OCI-LY7 (cell line): ENCODE results near the gene BICDL1. TPM values are rescaled to one million over a fixed set of nuclear protein-coding genes. Genes with fewer than 3 reads are reported as not detected.

Experiments used
- BruUV-seq: library from RNA; stranded (reverse); fragments of 400-500 nt; replicated peaks from 2 replicates; lab custom pipeline; 2021; lab: Mats Ljungman, UMichigan
- CTCF ChIA-PET: fragments of 300-600 bp; sonication (Branson Sonifier 250); formaldehyde crosslinking; loops from one replicate; lab custom pipeline; 2022; ENCODE audit warnings: antibody characterized with exemption; ENCODE audit not compliant: unreplicated experiment; lab: Charles Lee
- POLR2A ChIA-PET: fragments of 300-600 bp; sonication (Branson Sonifier 250); formaldehyde crosslinking; loops from one replicate; lab custom pipeline; 2022; ENCODE audit warnings: antibody characterized with exemption; lab: Charles Lee
- DNase-seq: peaks from one replicate; pipeline ENCODE4 v3.0.0-alpha.2; 2015; ENCODE audit warnings: low spot score
- H2AFZ ChIP-seq: fragments of 200-600 bp; sonication (generic), shearing (Covaris generic); 2 replicates; pipeline ENCODE4 v1.6.1; 2014; ENCODE audit warnings: mild to moderate bottlenecking, antibody characterized with exemption, low read length, moderate library complexity
- H3K27ac ChIP-seq: fragments of 200-600 bp; sonication (generic); 2 replicates; pipeline ENCODE4 v1.5.1; 2014; ENCODE audit warnings: mixed run types, low read depth, mild to moderate bottlenecking, moderate library complexity, low read length, inconsistent platforms; ENCODE audit not compliant: poor library complexity, severe bottlenecking
- H3K36me3 ChIP-seq: fragments of 200-600 bp; sonication (generic); 2 replicates; pipeline ENCODE4 v1.6.1; 2014; ENCODE audit warnings: mild to moderate bottlenecking, antibody characterized with exemption, low read length, moderate library complexity, mixed read lengths; ENCODE audit not compliant: insufficient read depth
- H3K4me1 ChIP-seq: fragments of 200-600 bp; sonication (generic); 2 replicates; pipeline ENCODE4 v1.5.1; 2014; ENCODE audit warnings: mild to moderate bottlenecking, low read length; ENCODE audit not compliant: insufficient read depth, poor library complexity, severe bottlenecking
- H3K4me2 ChIP-seq: fragments of 200-600 bp; sonication (generic); 2 replicates; pipeline ENCODE4 v1.6.1; 2014; ENCODE audit warnings: mild to moderate bottlenecking, low read length
- H3K4me3 ChIP-seq: fragments of 200-600 bp; sonication (generic); 2 replicates; pipeline ENCODE4 v1.5.1; 2014; ENCODE audit warnings: mild to moderate bottlenecking, low read depth, low read length; ENCODE audit not compliant: poor library complexity, severe bottlenecking
- H3K79me2 ChIP-seq: fragments of 200-600 bp; sonication (generic); 2 replicates; pipeline ENCODE4 v1.6.1; 2016; ENCODE audit warnings: low read depth, mild to moderate bottlenecking, low read length, moderate library complexity, mixed read lengths; ENCODE audit not compliant: insufficient read depth
- H3K9me2 ChIP-seq: fragments of 200-600 bp; sonication (generic); 2 replicates; pipeline ENCODE4 v1.6.1; 2016; ENCODE audit warnings: mild to moderate bottlenecking, low read length, mixed read lengths; ENCODE audit not compliant: insufficient read depth
- H3K9me3 ChIP-seq: fragments of 200-600 bp; sonication (generic); 2 replicates; pipeline ENCODE4 v1.6.1; 2014; ENCODE audit warnings: mild to moderate bottlenecking, mixed run types, low read length, mixed read lengths
- H4K20me1 ChIP-seq: fragments of 200-600 bp; sonication (generic); 2 replicates; pipeline ENCODE4 v1.6.1; 2014; ENCODE audit warnings: mild to moderate bottlenecking, antibody characterized with exemption, low read length, moderate library complexity, mixed read lengths; ENCODE audit not compliant: insufficient read depth
- CTCF ChIP-seq: fragments of 200-600 bp; sonication (generic); conservative IDR thresholded peaks from 2 replicates; pipeline ENCODE4 v1.5.1; 2014; ENCODE audit warnings: mild to moderate bottlenecking, antibody characterized with exemption, low read length, moderate library complexity, mixed read lengths
- EZH2phosphoT487 ChIP-seq: fragments of 200-600 bp; sonication (generic); IDR thresholded peaks from 2 replicates; pipeline ENCODE4 v1.6.1; 2018; ENCODE audit warnings: low read depth, borderline replicate concordance, mild to moderate bottlenecking, mixed run types, antibody characterized with exemption, low read length, moderate library complexity, mixed read lengths
- intact Hi-C: fragments of 100-400 bp; cut with micrococcal nuclease; formaldehyde crosslinking; loops from one replicate; pipeline ENCODE4 v1.10.0; 2022; ENCODE audit not compliant: unreplicated experiment
- total RNA-seq, 2 experiments: library from RNA; depleted of rRNA in 1 of 2; stranded (reverse); fragments of >200 nt in 1 of 2; shearing (Covaris generic) in 1 of 2; gene quantifications; 2 replicates each; pipeline ENCODE4 v1.2.3, GENCODE V29; 2014 to 2022

The BICDL1 gene
- total RNA-seq, 2 experiments from 2014 or later, result 6.5 to 22.6 TPM

GRCh38 chr12:120025640-120026039 lies 36.6 kb downstream of the BICDL1 start:
- H3K4me1 ChIP-seq, result no peaks in the 10 kb centered on the region
- H3K9me2 ChIP-seq, result no peaks in the 10 kb centered on the region
- H3K4me3 ChIP-seq, result no peak overlapping the region
- ChIA-PET CTCF (no interaction called here), POLR2A (interaction anchor here (0.6 to 0.8 kb wide), 2 partner anchors 9 to 43 kb away, joined by 3 read pairs; no protein-coding TSS in a partner anchor)
- H3K79me2 ChIP-seq, result no peaks in the 10 kb centered on the region
- no peak for TF ChIP-seq EZH2phosphoT487
- no peak for TF ChIP-seq CTCF
- H3K36me3 ChIP-seq, result peaks cover 5% of the 10 kb centered on the region; the same call in 1 of the 2 replicates
- H3K4me2 ChIP-seq, result no peak overlapping the region
- no peaks in the 10 kb centered on the region for H3K9me3 ChIP-seq
- intact Hi-C loops, result no loop called here
- no peak overlapping the region for H2AFZ ChIP-seq
- no TSS peak for BruUV-seq
- H3K27ac ChIP-seq, result no peak overlapping the region
- no peaks in the 10 kb centered on the region for H4K20me1 ChIP-seq
- no peak for DNase-seq

DNA sequence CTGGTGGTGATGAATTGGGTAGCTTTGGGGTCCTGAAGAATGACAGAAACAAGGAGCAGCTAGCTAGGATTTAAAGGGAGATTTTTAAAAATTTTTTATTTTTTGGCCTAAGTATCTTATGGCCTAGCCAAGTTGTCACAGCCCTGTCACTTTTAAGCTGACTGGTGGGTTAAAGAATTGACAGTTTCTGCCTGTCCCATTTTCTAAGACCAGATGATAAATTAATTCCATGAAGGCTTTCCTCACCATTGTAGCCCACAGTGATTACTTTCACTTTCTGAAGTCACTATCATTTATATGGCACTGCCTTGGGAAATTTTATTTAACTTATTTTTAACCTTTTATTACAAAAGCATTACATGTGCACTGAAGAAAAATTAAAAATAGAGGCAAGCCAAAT lies 43.2 kb downstream of the BICDL1 start:
- no peak overlapping the region for H3K4me2 ChIP-seq
- no peak overlapping the region for H3K27ac ChIP-seq
- H3K79me2 ChIP-seq, result no peaks in the 10 kb centered on the region
- BruUV-seq, result no TSS peak
- no peak overlapping the region for H3K4me3 ChIP-seq
- H3K36me3 ChIP-seq, result no peaks in the 10 kb centered on the region
- no peaks in the 10 kb centered on the region for H3K9me2 ChIP-seq
- intact Hi-C loops, result no loop called here
- ChIA-PET POLR2A (interaction anchor here (0.7 kb wide), 2 partner anchors 25 to 1127 kb away, joined by 3 to 4 read pairs; no protein-coding TSS in a partner anchor), CTCF (no interaction called here)
- H4K20me1 ChIP-seq, result no peaks in the 10 kb centered on the region
- no peak for DNase-seq
- H2AFZ ChIP-seq, result no peak overlapping the region
- no peak for TF ChIP-seq EZH2phosphoT487
- no peak for TF ChIP-seq CTCF
- no peaks in the 10 kb centered on the region for H3K9me3 ChIP-seq
- H3K4me1 ChIP-seq, result no peaks in the 10 kb centered on the region

- no peaks in the 10 kb centered on the region for H3K36me3 ChIP-seq
- TF ChIP-seq EZH2phosphoT487 (no peak), CTCF (no peak)
- H3K4me1 ChIP-seq, result no peaks in the 10 kb centered on the region
- H3K27ac ChIP-seq, result no peak overlapping the region
- CTCF ChIA-PET, result no interaction called here
- H4K20me1 ChIP-seq, result no peaks in the 10 kb centered on the region
- no peak overlapping the region for H3K4me2 ChIP-seq
- BruUV-seq, result no TSS peak
- H3K79me2 ChIP-seq, result no peaks in the 10 kb centered on the region
- POLR2A ChIA-PET, result no interaction called here
- no peak for DNase-seq
- no peak overlapping the region for H2AFZ ChIP-seq
- intact Hi-C loops, result no loop called here
- H3K9me2 ChIP-seq, result no peaks in the 10 kb centered on the region
- no peak overlapping the region for H3K4me3 ChIP-seq
- H3K9me3 ChIP-seq, result no peaks in the 10 kb centered on the region
Observed at GRCh38 chr12:120037851-120038250, 48.8 kb downstream of the BICDL1 start.
